ENCODE measurements around the gene PTPN1. TPM values are rescaled to one million over a fixed set of nuclear protein-coding genes. Genes with fewer than 3 reads are reported as not detected.

PTPN1 gene
- polyA plus RNA-seq, 1 donor (not counting 4 experiments of a cell fraction or from before 2014, with no cell fraction given) = 61.6 TPM

DNA sequence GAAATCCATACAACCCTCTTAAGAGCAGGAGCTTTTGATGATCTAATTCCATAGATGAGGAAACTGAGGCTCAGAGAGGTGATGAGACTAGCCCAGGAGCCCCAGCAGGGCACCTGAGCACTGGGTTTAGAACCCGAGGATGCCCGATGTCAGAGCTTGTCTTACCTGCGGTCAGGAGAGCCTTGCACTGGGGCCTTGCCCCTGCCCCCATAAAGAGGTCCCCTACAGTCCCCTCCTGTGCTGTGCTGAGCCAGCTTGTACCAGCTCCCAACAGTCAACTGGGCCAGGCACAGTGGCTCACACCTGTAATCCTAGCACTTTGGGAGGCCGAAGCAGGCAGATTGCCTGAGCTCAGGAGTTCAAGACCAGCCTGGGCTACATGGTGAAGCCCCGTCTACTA lies 122.5 kb downstream of the PTPN1 start:
- Histone ChIP-seq H3K4me2 (ENCODE audit: control insufficient read depth, extremely low read depth, insufficient read depth, low read depth, low read length) (no peak overlapping the region), H3K4me3 (ENCODE audit: control insufficient read depth in 2 of 3, extremely low read depth in 1 of 3, insufficient read depth in 2 of 3, low read depth in 1 of 3, low read length in 3 of 3) (no peak overlapping the region), H2AFZ (ENCODE audit: control insufficient read depth, low read length) (no peak overlapping the region), H3K4me1 (ENCODE audit: control insufficient read depth, extremely low read depth, insufficient read depth, low read length) (peaks cover 8% of the 10 kb centered on the region), H3K79me2 (ENCODE audit: control insufficient read depth, insufficient read depth, low read length) (no peaks in the 10 kb centered on the region), H3K36me3 (ENCODE audit: control insufficient read depth in 2 of 2, extremely low read depth in 1 of 2, insufficient read depth in 2 of 2, low read length in 2 of 2) (no peaks in the 10 kb centered on the region), H3K9me3 (ENCODE audit: control insufficient read depth, low read depth, low read length) (no peaks in the 10 kb centered on the region), H3K27ac (ENCODE audit: control insufficient read depth, insufficient read depth, low read length) (no peak overlapping the region), H3K9ac (ENCODE audit: control insufficient read depth, extremely low read depth, insufficient read depth, low read length) (no peak overlapping the region), H3K27me3 (ENCODE audit: control insufficient read depth, extremely low read depth, insufficient read depth, low read length) (peaks cover 15% of the 10 kb centered on the region), H3K9me1 (ENCODE audit: control insufficient read depth, extremely low read depth, insufficient read depth, low read length) (no peaks in the 10 kb centered on the region), H4K20me1 (ENCODE audit: control insufficient read depth, extremely low read depth, insufficient read depth, low read length) (no peaks in the 10 kb centered on the region)
- no peak for FAIRE-seq
- no peak for DNase-seq (ENCODE audit: low read depth, low spot score)
- dilution Hi-C loops (cut with MboI; ENCODE audit: extremely low pct_ligation_motif_present, low sequenced_read_pairs) = no loop called here
- no peak for TF ChIP-seq EZH2 (IDR thresholded peaks at IDR 0.05; ENCODE audit: low read length)
- TF ChIP-seq, protein P1, sequence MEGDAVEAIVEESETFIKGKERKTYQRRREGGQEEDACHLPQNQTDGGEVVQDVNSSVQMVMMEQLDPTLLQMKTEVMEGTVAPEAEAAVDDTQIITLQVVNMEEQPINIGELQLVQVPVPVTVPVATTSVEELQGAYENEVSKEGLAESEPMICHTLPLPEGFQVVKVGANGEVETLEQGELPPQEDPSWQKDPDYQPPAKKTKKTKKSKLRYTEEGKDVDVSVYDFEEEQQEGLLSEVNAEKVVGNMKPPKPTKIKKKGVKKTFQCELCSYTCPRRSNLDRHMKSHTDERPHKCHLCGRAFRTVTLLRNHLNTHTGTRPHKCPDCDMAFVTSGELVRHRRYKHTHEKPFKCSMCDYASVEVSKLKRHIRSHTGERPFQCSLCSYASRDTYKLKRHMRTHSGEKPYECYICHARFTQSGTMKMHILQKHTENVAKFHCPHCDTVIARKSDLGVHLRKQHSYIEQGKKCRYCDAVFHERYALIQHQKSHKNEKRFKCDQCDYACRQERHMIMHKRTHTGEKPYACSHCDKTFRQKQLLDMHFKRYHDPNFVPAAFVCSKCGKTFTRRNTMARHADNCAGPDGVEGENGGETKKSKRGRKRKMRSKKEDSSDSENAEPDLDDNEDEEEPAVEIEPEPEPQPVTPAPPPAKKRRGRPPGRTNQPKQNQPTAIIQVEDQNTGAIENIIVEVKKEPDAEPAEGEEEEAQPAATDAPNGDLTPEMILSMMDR (optimal IDR thresholded peaks at IDR 0.05 in 1 of 3, IDR thresholded peaks at IDR 0.05 in 1 of 3, conservative IDR thresholded peaks at IDR 0.05 in 1 of 3; ENCODE audit: extremely low read depth in 1 of 3, insufficient read depth in 2 of 3, low read length in 3 of 3) = no peak

DNA sequence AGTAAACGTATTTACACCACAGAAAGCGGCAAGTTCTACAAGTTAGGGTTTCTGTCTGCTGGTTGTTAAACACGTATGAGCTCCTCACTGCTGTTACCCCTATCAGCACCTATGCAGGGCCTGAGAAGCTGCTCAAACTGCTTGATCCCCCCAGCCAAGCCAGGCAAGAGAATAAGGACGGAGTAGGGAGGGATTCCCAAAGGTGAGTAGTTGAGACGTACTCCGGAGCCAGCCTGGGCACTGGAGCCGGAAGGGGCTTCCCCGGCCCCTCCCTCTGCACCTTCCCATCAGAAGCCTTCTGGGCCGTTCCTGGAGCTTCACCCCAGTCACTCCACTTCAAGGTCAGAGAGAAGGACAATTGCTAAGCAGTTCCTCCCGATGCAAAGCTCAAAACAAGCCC lies 123.2 kb downstream of the PTPN1 start:
- H3K36me3 ChIP-seq (ENCODE audit: control insufficient read depth in 2 of 2, extremely low read depth in 1 of 2, insufficient read depth in 2 of 2, low read length in 2 of 2) = no peaks in the 10 kb centered on the region
- dilution Hi-C loops (cut with MboI; ENCODE audit: extremely low pct_ligation_motif_present, low sequenced_read_pairs) = no loop called here
- H3K4me2 ChIP-seq (ENCODE audit: control insufficient read depth, extremely low read depth, insufficient read depth, low read depth, low read length) = no peak overlapping the region
- TF ChIP-seq, protein P1 (optimal IDR thresholded peaks at IDR 0.05 in 1 of 3, IDR thresholded peaks at IDR 0.05 in 1 of 3, conservative IDR thresholded peaks at IDR 0.05 in 1 of 3; ENCODE audit: extremely low read depth in 1 of 3, insufficient read depth in 2 of 3, low read length in 3 of 3) = no peak
- TF ChIP-seq EZH2 (IDR thresholded peaks at IDR 0.05; ENCODE audit: low read length) = no peak
- no peak overlapping the region for H3K4me3 ChIP-seq (ENCODE audit: control insufficient read depth in 2 of 3, extremely low read depth in 1 of 3, insufficient read depth in 2 of 3, low read depth in 1 of 3, low read length in 3 of 3)
- DNase-seq (ENCODE audit: low read depth, low spot score) (no peak), FAIRE-seq (no peak)
- peaks cover 8% of the 10 kb centered on the region for H3K4me1 ChIP-seq (ENCODE audit: control insufficient read depth, extremely low read depth, insufficient read depth, low read length)
- no peak overlapping the region for H3K27ac ChIP-seq (ENCODE audit: control insufficient read depth, insufficient read depth, low read length)
- H2AFZ ChIP-seq (ENCODE audit: control insufficient read depth, low read length) = no peak overlapping the region
- H3K9ac ChIP-seq (ENCODE audit: control insufficient read depth, extremely low read depth, insufficient read depth, low read length) = no peak overlapping the region
- H3K9me1 ChIP-seq (ENCODE audit: control insufficient read depth, extremely low read depth, insufficient read depth, low read length) = no peaks in the 10 kb centered on the region
- peaks cover 15% of the 10 kb centered on the region for H3K27me3 ChIP-seq (ENCODE audit: control insufficient read depth, extremely low read depth, insufficient read depth, low read length)
- H4K20me1 ChIP-seq (ENCODE audit: control insufficient read depth, extremely low read depth, insufficient read depth, low read length) = no peaks in the 10 kb centered on the region
- no peaks in the 10 kb centered on the region for H3K9me3 ChIP-seq (ENCODE audit: control insufficient read depth, low read depth, low read length)
- no peaks in the 10 kb centered on the region for H3K79me2 ChIP-seq (ENCODE audit: control insufficient read depth, insufficient read depth, low read length)

All from keratinocyte (primary cell).